Heart left ventricle (tissue), 13 donors: ENCODE results near the gene CAMTA2.

Source experiments
- CTCF ChIP-seq, 12 donors: fragments of 200-600 bp; sonication (generic) in 4 of 12; IDR thresholded peaks; one replicate each; pipeline versions ENCODE4 v1.5.0 to v1.8.0; 2018 to 2022; ENCODE audit warnings: antibody characterized with exemption in 12 of 12, mild to moderate bottlenecking in 5 of 12
- POLR2A ChIP-seq, 2 donors: fragments of 450-650 bp; IDR thresholded peaks; one replicate each; pipeline ENCODE4 v1.6.1; 2017; ENCODE audit warnings: antibody characterized with exemption in 2 of 2, mild to moderate bottlenecking in 2 of 2, moderate library complexity in 2 of 2
- donor health status: ischemic (EF 13 %, LVEDD 7.1; RV severe dilation, severe dysfunction).
- donor health status: DM: no; HTN: yes; CAD: no.
- donor health status: DM: no; HTN: no; CAD: no.
- donor health status: ischemic (EF 25% LVEDD 6.9; RV normal size, moderate dysfunction).
- donor health status: ischemic (EF 25% LVEDD 5.7; RV mildly dilated, moderate dysfunction).
- donor health status: ischemic (EF 35%, LVEDD 5.7; RV mildly dilated, moderate dysfunction).
- donor health status: nonischemic (EF 11% LVEDD 7.7; RV severe dilation, severe dysfunction).
- donor health status: DM: yes; HTN: yes; CAD: no.
- donor health status: PGD.
- donor health status: ischemic (EF 29% LVEDD 5.4; RV normal size, mild dysfunction).
- donor health status: nonischemic (EF 23%, LVEDD 6.1; RV moderate dilation, normal function).

DNA sequence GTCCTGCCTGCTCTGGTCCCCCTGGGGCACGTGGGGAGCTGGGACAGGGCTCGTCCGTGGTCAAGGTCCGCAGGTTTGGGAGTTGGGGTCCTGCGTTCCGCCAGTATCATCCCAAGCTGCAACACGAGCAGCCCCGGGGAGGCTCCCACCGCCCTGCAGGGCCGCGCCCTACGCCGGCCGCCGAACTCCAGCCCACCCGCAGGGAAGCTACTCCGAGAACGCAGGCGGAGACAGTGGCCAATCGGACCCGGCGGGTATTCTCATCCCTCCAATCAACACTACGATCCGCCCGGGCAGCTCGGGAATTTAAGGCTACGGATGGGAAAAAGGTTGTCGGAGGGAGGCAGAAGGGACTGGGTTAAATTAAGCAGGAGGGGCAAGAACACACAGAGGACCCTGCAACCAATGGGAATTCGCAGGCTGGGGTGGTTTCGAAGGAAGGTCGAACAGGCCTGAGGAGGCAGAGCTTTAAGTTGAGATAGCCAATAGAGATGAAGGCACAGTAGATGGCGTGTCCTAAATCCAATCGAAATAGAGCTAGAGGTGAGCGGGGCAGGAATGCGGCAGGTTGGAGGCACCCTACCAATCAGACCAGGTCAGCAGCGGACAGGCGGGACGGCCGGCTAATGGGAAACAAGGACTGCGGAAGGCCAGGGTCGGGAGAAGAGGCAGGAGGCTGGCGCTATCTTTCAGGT lies 20.5 kb downstream of the CAMTA2 start:
- TF ChIP-seq CTCF (IDR thresholded peaks at IDR 0.05) (no peak), POLR2A (IDR thresholded peaks at IDR 0.05) (peak in 1 of 2 donors; percentile 64)
